ENCODE results near the gene TAPT1.

Gene TAPT1

GRCh38 chr4:16142598-16143310 is 83.5 kb downstream of the TAPT1 start:
- TF ChIP-seq CTCF (IDR thresholded peaks at IDR 0.05) (no peak), ZFX (IDR thresholded peaks at IDR 0.05; ENCODE audit: borderline replicate concordance) (no peak)
- H3K27ac ChIP-seq = no peak overlapping the region

GRCh38 chr4:16140879-16141249 is 85.4 kb downstream of the TAPT1 start:
- TF ChIP-seq ZFX (IDR thresholded peaks at IDR 0.05; ENCODE audit: borderline replicate concordance) (no peak), CTCF (IDR thresholded peaks at IDR 0.05) (no peak)

GRCh38 chr4:16140231-16140878 is 85.9 kb downstream of the TAPT1 start:
- H3K27ac ChIP-seq = no peak overlapping the region
- TF ChIP-seq ZFX (IDR thresholded peaks at IDR 0.05; ENCODE audit: borderline replicate concordance) = no peak
- no peak for TF ChIP-seq CTCF (IDR thresholded peaks at IDR 0.05)

More at GRCh38 chr4:16140879-16141249, 85.4 kb downstream of the TAPT1 start:
- no peak overlapping the region for H3K27ac ChIP-seq

- TF ChIP-seq ZFX (IDR thresholded peaks at IDR 0.05; ENCODE audit: borderline replicate concordance) (no peak), CTCF (IDR thresholded peaks at IDR 0.05) (no peak)
- H3K27ac ChIP-seq = no peak overlapping the region
Observed at GRCh38 chr4:16139066-16139945, 87.0 kb downstream of the TAPT1 start.

GRCh38 chr4:16136827-16137226 is 89.4 kb downstream of the TAPT1 start:
- no peak for TF ChIP-seq ZFX (IDR thresholded peaks at IDR 0.05; ENCODE audit: borderline replicate concordance)
- no peak for TF ChIP-seq CTCF (IDR thresholded peaks at IDR 0.05)
- no peak overlapping the region for H3K27ac ChIP-seq

- H3K27ac ChIP-seq = no peak overlapping the region
- TF ChIP-seq ZFX (IDR thresholded peaks at IDR 0.05; ENCODE audit: borderline replicate concordance) = no peak
- no peak for TF ChIP-seq CTCF (IDR thresholded peaks at IDR 0.05)
Observed at GRCh38 chr4:16136311-16136710, 90.0 kb downstream of the TAPT1 start.
